GM19397 (cell line): ENCODE results near the gene OBP2B.
"Not testable (repeated sequence)": the region's sequence is repeated elsewhere in the genome, so short reads cannot be mapped to it uniquely, and the experiment has no call there.

ENCODE experiments used
- ATAC-seq: cut with Tn5 transposase; IDR thresholded peaks from one replicate; pipeline ENCODE4 v1.9.1; 2021; ENCODE audit warnings: mild to moderate bottlenecking, moderate library complexity; ENCODE audit not compliant: unreplicated experiment

The OBP2B gene

DNA sequence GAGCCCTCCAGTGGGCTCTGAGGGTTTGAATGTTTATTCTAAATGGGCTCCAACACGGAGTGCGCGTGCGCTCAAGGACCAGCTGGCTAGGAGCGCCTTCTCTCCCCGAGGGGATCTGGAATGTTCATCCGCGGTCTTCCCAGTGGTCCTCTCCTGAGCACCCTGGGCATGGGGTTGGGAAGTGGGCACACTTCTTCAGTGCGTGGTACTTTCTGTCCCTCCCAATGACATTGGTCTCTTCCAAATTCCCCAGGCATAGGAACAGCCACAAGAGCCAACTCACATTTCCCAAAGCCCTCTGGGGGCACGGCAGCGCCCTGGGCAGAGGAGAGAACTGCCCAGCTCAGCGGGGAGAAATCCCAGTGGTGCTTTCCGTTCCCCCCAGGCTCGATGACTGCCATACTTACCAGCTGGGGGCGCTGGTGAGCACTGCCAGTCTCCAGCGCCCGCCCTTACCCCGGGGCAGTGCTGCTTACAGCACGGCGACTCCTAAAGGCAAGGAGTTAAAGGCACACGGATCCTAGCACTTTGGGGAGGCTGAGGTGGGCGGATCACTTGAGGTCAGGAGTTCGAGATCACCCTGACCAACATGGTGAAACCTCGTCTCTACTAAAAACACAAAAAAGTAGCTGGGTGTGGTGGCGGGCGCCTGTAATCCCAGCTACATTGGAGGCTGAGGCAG lies 29.9 kb upstream of the OBP2B start:
- ATAC-seq, result no peak

- ATAC-seq, result no peak
Observed at GRCh38 chr9:133238272-133238850, 29.3 kb upstream of the OBP2B start.

DNA sequence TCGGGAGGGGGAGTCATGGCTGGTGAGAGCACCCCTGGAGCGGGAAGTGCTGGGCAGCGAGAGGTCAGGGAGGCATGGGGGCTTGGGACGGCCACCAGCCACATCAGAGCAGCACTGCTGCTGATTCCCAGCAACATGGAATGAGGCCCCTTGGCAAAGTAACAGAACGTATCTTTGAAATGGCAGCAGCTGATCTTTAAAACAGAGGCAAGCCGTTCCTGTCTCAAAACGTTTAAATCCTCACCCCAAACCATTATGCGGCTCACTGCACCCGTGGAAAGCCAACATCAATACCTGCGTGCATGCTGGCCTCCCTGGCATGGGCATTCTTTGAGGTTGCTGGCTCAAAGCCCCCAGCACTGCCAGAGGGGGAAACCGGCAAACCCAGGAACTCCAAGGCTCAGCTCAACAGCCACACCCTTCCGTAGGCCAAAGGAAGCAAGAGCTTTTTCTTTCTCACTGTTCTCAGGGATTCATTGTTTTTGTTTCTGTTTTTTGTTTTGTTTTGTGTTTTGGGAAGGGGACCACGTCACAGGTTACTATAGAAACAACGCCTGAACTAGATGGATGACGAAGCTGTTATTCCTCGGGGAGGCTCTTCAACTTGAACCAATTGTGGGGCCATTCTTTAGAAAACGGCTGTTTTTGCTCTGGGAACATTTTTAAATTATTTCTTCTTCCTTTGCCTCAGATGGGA lies 28.1 kb upstream of the OBP2B start:
- ATAC-seq, result no peak

- ATAC-seq, result not testable (repeated sequence)
Observed at GRCh38 chr9:133236291-133237034, 27.4 kb upstream of the OBP2B start.

- no peak for ATAC-seq
Observed at GRCh38 chr9:133235549-133236222, 26.6 kb upstream of the OBP2B start.

DNA sequence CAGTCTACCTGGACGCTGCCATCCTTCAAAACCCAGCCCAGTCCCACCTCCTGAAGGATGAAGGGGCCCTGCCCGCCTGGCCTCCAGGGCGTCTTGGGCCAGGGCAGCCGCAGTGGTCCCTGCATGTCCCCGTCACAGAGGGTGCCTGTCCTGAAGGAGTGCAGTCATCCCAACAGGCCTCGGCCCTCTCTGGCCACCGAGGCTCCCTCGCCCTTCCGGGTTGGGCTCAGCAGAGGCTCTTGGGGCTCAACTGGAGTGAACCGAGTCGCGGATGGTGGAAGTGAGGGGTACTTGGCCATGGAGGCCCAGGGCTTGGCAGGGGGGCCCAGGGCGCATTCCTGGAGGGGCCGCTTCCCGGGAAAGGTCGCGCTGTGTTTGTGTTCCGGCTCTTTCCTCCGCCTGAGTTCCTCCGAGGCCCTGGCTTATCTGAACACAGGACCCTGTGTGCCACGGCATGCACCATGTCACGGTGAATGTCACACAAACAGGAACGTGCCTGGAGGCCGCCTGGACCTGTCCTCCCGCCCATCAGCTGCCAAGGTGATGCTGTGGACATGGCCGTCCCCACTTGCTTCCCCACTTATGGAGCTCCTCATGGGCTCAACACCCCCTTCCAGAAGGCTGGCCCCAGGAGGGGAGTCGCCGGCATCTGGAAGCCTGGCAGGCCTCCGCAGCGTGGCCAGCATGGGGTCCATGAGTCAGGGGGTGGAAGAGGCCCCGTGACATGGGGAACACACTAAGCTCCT lies 25.7 kb upstream of the OBP2B start:
- no peak for ATAC-seq

GRCh38 chr9:133233681-133234432 lies 24.8 kb upstream of the OBP2B start:
- no peak for ATAC-seq

DNA sequence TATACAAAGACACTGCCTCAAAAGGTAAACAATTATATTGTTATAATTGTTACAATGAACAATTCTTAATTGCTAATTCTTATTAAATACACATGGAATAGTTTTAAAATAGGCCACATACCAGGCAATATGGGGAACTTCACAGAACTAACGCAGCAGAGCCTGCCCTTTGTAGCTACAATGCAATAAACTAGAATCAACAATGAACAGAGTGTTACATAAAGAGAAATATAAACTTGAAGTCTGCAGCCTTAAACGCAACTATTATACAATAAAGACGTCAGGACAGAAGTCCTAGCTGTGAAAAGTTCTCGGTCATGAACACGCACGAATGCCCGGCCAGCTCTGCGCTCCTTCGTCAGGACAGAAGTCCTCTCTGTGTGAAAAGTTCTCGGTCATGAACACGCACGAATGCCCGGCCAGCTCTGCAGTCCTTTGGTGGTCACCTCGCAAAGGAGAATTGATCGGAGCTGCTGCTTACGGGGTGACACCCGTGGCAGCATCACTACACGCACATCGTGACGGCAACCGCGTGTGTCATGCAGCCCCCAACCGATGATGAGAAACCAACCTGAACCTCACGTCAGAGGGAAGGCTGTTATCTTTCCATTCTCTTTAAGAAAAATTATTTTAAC lies 23.0 kb upstream of the OBP2B start:
- ATAC-seq, result not testable (repeated sequence)

DNA sequence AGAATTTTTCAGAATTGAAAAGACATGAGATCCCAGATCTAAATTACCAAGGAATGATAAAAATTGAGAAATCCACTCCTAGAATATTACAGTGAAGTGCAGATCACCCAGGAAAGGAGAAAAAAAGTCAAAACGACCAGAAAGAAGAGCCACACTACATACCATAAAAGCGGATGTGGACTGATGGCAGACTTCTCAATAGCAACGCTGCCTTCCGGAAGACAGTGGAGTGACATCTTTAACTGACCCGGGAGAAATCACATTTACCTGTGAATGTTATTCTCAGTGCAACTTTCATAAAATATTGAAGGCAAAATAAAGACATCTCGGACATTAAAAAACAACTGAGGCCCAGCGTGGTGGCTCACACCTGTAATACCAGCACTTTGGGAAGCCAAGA lies 21.5 kb upstream of the OBP2B start:
- not testable (repeated sequence) for ATAC-seq

DNA sequence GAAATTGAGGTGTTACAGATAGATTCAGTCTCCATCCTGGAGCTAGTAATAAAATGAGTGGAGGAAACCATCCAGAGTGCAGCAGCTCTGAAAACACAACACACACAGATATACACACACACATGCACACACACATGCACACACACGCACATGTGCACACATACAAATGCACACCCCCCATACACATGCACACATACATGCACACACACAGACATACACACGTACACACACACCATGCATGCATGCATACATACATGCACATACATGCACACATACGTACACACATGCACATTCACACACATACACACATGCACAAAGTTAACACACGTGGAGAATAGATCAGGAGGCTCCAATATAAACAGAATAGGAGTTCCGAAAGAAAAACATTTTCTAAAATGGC lies 21.0 kb upstream of the OBP2B start:
- ATAC-seq, result no peak

- ATAC-seq, result not testable (repeated sequence)
Observed at GRCh38 chr9:133228474-133229193, 19.6 kb upstream of the OBP2B start.

- ATAC-seq, result not testable (repeated sequence)
Observed at GRCh38 chr9:133227996-133228395, 18.9 kb upstream of the OBP2B start.

DNA sequence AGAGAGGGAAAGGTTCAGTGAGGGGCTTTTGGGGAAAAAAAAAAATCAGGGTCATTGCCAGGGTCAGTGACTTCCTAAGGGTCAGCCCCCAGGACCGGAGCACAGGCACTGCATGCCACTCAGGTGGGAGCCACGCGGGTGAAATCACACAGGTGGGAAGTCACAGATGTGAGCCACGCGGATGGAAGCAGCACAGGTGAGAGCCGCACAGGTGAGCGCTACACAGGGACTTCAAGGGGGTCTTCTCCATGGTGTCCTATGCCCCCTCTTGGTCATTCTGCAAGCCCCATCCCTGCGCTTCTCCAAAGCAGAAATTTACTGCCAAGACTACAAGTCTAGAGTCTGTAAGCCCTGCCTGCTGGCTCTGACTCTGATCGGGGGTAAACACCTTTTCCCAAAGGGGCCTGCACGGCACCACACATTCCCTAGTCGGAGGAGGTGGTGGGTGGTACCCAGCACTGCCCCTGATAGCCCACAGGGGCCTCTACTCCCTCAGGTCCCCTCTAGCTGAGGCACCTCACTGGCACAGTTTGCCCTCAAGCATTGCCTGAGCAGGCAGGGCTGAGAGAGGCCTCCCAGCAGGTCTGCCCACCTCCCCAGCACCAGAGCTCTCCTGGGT lies 18.3 kb upstream of the OBP2B start:
- no peak for ATAC-seq

DNA sequence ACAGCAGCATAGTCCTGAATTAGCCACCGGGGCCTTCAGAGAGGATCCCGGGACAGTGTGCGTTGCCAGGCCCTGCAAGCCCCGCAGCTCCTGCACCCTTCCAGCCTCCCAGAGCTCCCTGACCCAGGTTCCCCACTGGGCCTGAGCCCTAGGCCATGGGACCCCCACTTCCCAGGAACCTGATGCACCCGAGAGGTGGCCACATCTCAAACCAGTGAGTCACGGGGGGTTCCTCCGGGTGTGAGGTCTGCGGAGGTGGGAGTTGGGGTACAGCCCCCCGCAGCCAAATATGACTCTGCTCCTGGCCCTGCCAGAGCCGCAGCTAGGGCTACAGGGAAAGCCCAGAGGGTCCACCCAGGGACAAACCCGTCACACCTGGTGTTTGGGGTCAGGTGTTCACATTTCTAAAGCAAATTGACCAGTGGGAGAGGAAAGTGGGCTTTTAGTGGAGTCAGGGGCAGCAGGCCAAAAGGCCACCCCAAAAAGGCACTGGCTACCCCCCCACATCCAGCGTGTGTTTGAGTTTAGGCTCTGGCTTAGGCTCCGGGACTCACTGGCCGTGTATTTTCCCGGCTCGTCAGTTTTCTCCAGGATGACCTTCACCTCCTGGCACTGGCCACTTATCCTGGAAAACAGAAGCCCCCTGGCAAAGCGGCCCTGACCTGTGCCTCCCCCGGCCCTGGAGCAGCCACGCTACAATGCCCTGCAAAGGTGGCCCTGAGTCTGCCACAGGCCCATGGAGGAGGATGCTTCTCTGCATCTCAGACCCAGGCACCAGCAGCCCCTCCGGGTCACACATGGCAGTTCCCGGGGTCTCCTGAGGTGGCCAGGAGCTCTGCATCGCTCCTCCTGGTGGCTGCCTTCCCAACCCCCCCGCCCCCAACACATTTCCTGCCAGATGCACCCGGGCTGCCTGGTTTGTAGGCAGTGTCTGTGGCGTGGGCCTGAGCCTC lies 17.4 kb upstream of the OBP2B start:
- no peak for ATAC-seq

GRCh38 chr9:133225171-133226011 lies 16.3 kb upstream of the OBP2B start:
- no peak for ATAC-seq

- no peak for ATAC-seq
Observed at GRCh38 chr9:133224762-133225161, 15.7 kb upstream of the OBP2B start.
